GM18507 (cell line): Measurements from ENCODE around the gene RPL39L.

Experiments
- DNase-seq: peaks from one replicate; pipeline ENCODE4 v3.0.0; 2011; ENCODE audit warnings: low read depth; ENCODE audit not compliant: insufficient read length; ENCODE audit errors: extremely low spot score
- FAIRE-seq: peaks from 2 replicates; lab custom pipeline; 2011; peaks lifted over from hg19 to GRCh38; lab: Jason Lieb, UNC

Gene RPL39L

DNA sequence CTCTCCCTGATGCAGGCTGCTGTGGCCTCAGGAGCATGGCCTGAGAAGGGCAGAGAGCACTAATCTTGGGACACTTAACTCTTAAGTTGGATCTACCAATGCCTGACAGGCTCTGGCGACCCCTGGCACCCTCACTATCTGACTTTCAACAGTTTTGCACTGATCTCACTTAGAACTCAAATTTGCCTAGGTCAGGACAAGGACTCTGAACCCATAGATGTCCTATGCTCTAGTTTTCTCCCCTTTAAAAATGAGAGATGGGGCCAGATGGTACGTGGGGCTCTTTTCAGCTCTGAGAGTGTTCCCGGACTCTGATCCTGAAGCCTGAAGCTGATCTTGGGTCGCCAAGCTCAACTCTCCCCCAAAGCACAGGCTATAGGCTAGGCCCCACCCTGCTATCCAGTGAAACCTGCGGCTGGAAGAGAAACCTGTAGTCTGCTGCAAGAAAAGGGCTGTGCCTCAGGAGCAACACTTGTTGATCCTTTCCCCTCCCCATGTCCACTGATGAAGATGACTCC, 65.7 kb downstream of the RPL39L start:
- FAIRE-seq (no peak), DNase-seq (no peak)

DNA sequence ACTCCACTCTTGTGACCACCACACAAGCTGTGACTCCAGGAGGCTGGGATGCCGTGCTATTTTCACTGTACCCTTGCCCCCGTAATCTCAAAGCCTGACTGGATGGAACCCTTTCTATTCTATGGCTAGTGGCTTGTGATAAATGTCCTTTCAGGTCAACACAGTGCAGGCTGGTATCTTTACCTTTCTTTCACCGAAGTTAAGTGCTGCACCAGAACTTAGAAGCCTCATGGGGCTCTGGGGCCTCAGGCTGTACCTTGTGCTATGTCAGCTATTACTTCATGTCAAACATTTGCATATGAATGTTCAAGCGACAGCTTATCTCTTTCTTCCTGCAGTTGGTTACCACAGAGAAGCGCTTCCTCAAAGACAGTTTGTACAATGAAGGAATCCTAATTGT, 66.8 kb downstream of the RPL39L start:
- DNase-seq (no peak), FAIRE-seq (no peak)

DNA sequence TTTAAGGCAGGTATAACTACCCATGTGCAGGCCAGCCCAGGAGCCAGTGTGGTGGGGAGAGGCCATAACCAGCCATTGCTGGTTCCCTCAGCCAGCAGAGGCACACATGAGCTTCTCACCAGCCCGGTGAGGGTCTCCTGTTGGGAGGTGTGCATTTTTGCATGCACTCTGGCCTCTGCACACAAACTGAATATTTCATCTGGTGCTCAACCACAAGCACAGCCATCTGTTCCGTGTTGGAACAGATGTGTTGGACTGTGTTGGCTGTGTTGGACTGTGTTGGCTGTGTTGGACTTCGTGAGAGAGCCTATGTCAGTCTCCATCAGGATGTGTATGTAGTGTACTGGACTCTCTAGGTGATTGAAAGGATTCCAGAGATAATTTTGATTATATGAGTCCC, 67.2 kb downstream of the RPL39L start:
- DNase-seq (no peak), FAIRE-seq (no peak)
